ENCODE data around the gene TMC6. TPM values are rescaled to one million over a fixed set of nuclear protein-coding genes. Genes with fewer than 3 reads are reported as not detected.

The TMC6 gene
- total RNA-seq, 1 donor from 2014 or later: 86.4 TPM

DNA sequence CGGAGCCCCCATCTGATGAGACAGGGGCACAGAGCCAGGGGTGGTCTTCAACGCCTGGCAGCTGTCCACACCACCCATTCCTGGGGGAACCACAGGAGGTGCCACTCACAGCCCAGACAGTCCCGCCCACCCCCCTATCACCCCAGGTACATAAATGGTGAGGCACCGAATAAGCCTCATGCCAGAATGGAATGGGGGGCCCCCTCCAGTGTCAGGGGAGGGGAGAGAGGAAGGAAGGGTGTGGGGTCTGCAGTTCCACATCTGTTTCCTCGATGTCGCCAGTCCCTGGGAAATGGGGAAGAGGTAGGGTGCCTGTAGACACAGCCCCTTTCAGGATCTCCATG, 1.7 kb downstream of the TMC6 start:
- DNase-seq (ENCODE audit: low spot score in 2 of 2, unreplicated experiment in 2 of 2): no peak
- Mint-ChIP-seq H3K27me3 (ENCODE audit: low read depth) (peaks cover 7% of the 10 kb centered on the region), H3K27ac (peak overlapping the region; percentile 90)

DNA sequence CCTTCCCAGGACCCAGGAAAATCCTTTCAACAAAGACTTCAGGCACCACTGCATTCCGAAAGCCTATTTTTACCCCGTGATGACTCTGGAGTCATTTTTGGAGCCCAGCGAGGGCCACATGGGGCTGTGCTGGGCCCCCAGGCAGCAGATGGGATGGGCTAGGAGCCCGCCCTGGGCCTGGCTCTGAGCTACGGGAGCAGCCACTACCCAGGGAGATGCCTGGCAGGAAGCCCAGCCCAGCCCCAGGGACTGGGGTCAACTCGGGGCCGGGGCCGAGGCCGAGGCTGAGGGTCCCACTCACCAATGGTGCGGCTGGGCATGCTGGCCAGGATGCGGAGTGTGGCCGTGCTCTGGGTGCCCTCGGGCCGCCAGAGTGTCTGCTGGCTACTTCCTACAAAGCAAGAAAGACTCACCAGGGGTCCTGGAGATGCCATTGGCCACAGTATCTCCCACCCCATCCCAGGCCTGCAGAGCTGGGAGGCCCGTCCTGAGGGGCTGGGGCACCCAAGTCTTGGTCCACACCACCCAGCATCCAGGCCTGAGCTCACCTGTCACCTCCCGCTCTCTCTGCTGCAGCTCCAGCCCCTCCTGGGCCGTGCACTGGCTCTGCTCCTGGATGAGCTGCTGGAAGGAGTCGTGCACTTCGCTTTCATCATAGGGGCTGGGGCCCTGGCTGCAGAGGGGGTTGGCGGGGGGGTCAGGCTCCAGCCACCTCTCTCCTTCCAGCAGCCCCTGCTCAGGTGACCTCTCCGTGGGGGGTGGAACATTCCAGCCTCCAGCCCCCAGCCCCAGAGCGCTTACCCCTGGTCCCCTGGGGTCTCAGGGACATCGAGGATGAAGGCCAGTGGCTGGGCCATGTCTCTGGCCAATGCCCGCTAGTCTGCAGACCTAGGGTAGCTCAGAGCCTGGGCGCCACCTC, 2.3 kb downstream of the TMC6 start:
- Mint-ChIP-seq H3K27me3 (ENCODE audit: low read depth) (peaks cover 7% of the 10 kb centered on the region), H3K27ac (no peak overlapping the region), H3K4me1 (peaks cover 24% of the 10 kb centered on the region), H3K36me3 (peaks cover 5% of the 10 kb centered on the region), H3K4me3 (no peak overlapping the region), H3K9me3 (no peaks in the 10 kb centered on the region)
- no peak for DNase-seq (ENCODE audit: low spot score in 2 of 2, unreplicated experiment in 2 of 2)
- TF ChIP-seq, protein P1, sequence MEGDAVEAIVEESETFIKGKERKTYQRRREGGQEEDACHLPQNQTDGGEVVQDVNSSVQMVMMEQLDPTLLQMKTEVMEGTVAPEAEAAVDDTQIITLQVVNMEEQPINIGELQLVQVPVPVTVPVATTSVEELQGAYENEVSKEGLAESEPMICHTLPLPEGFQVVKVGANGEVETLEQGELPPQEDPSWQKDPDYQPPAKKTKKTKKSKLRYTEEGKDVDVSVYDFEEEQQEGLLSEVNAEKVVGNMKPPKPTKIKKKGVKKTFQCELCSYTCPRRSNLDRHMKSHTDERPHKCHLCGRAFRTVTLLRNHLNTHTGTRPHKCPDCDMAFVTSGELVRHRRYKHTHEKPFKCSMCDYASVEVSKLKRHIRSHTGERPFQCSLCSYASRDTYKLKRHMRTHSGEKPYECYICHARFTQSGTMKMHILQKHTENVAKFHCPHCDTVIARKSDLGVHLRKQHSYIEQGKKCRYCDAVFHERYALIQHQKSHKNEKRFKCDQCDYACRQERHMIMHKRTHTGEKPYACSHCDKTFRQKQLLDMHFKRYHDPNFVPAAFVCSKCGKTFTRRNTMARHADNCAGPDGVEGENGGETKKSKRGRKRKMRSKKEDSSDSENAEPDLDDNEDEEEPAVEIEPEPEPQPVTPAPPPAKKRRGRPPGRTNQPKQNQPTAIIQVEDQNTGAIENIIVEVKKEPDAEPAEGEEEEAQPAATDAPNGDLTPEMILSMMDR (IDR thresholded peaks at IDR 0.05; ENCODE audit: unreplicated experiment): no peak

More for the DNA sequence above, 1.7 kb downstream of the TMC6 start:
- Mint-ChIP-seq H3K4me3 (peak overlapping the region; percentile 82), H3K4me1 (peaks cover 24% of the 10 kb centered on the region), H3K9me3 (no peaks in the 10 kb centered on the region), H3K36me3 (peaks cover 5% of the 10 kb centered on the region)
- TF ChIP-seq, protein P1 (IDR thresholded peaks at IDR 0.05; ENCODE audit: unreplicated experiment): no peak

DNA sequence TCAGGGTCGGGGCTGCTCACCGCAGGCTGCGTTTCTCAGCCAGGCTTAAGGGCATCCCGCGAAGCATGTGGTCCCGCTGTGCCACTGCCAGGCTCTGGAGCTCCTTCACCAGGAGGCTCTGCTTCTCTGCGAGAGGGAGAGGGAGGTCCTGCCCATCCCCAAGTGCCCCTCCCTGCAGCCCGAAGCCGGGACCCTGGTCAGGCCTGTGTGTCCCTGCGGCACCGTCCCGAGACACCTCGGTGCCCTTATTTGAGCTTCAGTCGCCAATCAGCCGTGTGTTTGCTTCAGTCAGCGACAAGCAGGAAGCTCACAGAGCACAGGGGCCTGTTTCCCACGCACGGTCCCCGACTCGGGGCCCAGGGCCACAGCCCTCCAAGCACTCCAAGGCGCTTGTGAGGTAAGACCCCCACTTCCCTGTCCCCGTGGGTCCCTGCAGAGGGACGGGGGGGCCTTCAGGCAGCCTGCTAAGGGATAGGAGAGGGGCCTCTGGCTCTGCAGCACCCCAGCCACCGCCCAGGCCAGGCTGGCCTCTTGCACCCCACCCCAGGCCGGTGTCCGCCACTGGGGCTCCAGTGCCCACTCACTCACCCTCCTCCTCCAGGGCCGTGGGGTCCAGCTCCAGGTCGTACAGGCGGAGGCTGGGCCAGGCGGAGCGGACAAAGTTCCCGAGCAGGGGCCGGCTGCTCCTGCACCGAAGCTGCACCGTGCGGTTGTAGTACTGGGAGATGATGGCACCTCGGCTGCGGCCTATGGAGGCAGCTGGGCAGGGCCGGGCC, 3.2 kb downstream of the TMC6 start:
- no peak overlapping the region for H3K27ac Mint-ChIP-seq
- TF ChIP-seq, protein P1 (IDR thresholded peaks at IDR 0.05; ENCODE audit: unreplicated experiment): no peak
- H3K4me1 Mint-ChIP-seq: peaks cover 22% of the 10 kb centered on the region
- no peaks in the 10 kb centered on the region for H3K9me3 Mint-ChIP-seq
- peaks cover 5% of the 10 kb centered on the region for H3K36me3 Mint-ChIP-seq
- no peak overlapping the region for H3K4me3 Mint-ChIP-seq
- H3K27me3 Mint-ChIP-seq (ENCODE audit: low read depth): no peaks in the 10 kb centered on the region
- DNase-seq (ENCODE audit: low spot score in 2 of 2, unreplicated experiment in 2 of 2): no peak

DNA sequence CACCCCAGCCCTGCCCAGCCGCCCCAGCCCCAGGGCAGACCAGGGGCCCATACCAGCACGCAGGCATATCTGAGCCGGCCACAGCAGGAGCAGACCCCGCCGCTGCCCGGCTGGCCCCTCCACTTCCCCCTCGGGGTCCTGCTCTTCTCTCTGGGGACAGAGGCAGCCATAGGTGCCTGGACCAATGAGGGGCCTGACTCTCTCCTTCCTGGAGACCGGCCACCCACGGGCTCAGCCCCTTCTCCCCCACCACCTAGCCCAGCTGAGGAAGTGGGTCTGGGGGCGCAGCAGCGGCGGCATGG, 3.8 kb downstream of the TMC6 start:
- peaks cover 5% of the 10 kb centered on the region for H3K36me3 Mint-ChIP-seq
- no peak for DNase-seq (ENCODE audit: low spot score in 2 of 2, unreplicated experiment in 2 of 2)
- no peak overlapping the region for H3K27ac Mint-ChIP-seq
- H3K4me1 Mint-ChIP-seq: peaks cover 21% of the 10 kb centered on the region
- H3K4me3 Mint-ChIP-seq: no peak overlapping the region
- TF ChIP-seq, protein P1 (IDR thresholded peaks at IDR 0.05; ENCODE audit: unreplicated experiment): no peak
- H3K9me3 Mint-ChIP-seq: no peaks in the 10 kb centered on the region
- no peaks in the 10 kb centered on the region for H3K27me3 Mint-ChIP-seq (ENCODE audit: low read depth)

DNA sequence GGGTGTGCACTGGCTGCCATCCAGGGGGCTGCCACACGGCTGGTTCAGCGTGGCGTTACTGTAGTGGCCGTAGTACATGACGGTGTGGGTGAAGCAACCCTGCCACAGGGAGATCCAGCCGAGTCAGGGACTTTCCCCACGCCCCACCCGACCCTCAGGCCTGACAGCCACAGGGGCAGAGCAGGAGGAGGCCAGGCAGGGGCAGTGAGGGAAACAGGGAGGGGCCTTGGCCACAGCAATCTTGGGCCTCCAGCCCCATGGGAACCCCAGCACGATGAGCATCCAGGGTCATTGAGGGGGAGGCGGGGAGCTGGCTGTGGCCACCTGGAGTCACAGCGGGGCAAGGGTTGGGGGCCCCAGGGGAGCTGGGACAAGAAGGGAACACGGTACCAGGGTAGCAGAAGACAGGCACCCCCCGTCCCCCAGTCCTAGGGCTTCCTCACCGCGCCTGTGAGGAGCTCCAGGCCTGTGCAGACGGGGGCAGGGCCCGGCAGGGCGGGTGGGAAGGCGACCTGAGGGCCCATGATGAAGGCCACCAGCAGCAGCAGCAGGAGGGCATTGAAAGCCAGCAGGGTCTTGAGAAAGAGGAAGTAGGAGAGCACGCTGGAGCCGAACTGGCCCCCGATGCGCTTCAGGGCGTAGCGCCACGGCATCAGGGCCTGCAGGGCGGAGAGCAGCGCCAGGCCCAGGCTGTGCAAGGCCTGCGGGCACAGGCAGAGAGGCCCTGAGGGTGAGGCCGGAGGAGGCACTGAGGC, 4.3 kb downstream of the TMC6 start:
- Mint-ChIP-seq H3K4me3 (no peak overlapping the region), H3K27ac (no peak overlapping the region), H3K9me3 (no peaks in the 10 kb centered on the region), H3K27me3 (ENCODE audit: low read depth) (no peaks in the 10 kb centered on the region), H3K4me1 (peaks cover 20% of the 10 kb centered on the region), H3K36me3 (peaks cover 5% of the 10 kb centered on the region)
- DNase-seq (ENCODE audit: low spot score in 2 of 2, unreplicated experiment in 2 of 2): no peak
- TF ChIP-seq, protein P1 (IDR thresholded peaks at IDR 0.05; ENCODE audit: unreplicated experiment): no peak

Measured in mesothelial cell of epicardium (in vitro differentiated cells).